ENCODE results near the gene PCDH1.

- TF ChIP-seq, protein P1, sequence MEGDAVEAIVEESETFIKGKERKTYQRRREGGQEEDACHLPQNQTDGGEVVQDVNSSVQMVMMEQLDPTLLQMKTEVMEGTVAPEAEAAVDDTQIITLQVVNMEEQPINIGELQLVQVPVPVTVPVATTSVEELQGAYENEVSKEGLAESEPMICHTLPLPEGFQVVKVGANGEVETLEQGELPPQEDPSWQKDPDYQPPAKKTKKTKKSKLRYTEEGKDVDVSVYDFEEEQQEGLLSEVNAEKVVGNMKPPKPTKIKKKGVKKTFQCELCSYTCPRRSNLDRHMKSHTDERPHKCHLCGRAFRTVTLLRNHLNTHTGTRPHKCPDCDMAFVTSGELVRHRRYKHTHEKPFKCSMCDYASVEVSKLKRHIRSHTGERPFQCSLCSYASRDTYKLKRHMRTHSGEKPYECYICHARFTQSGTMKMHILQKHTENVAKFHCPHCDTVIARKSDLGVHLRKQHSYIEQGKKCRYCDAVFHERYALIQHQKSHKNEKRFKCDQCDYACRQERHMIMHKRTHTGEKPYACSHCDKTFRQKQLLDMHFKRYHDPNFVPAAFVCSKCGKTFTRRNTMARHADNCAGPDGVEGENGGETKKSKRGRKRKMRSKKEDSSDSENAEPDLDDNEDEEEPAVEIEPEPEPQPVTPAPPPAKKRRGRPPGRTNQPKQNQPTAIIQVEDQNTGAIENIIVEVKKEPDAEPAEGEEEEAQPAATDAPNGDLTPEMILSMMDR (conservative IDR thresholded peaks at IDR 0.05): no peak
- no peak for TF ChIP-seq ZFX (IDR thresholded peaks at IDR 0.05)
Observed at GRCh38 chr5:141926434-141926833, 48.2 kb upstream of the PCDH1 start.

Measured in C4-2B (cell line).